HG02588 (cell line): Measurements from ENCODE around the gene APOL3.
"Not testable (repeated sequence)": the region's sequence is repeated elsewhere in the genome, so short reads cannot be mapped to it uniquely, and the experiment has no call there.

ENCODE experiments used
- ATAC-seq: cut with Tn5 transposase; IDR thresholded peaks from one replicate; pipeline ENCODE4 v1.9.1; 2021; ENCODE audit warnings: mild to moderate bottlenecking, moderate library complexity; ENCODE audit not compliant: unreplicated experiment

APOL3 gene

GRCh38 chr22:36162127-36163034 is 1.8 kb upstream of the APOL3 start:
- no peak for ATAC-seq

GRCh38 chr22:36161793-36162126 is 1.2 kb upstream of the APOL3 start:
- not testable (repeated sequence) for ATAC-seq

DNA sequence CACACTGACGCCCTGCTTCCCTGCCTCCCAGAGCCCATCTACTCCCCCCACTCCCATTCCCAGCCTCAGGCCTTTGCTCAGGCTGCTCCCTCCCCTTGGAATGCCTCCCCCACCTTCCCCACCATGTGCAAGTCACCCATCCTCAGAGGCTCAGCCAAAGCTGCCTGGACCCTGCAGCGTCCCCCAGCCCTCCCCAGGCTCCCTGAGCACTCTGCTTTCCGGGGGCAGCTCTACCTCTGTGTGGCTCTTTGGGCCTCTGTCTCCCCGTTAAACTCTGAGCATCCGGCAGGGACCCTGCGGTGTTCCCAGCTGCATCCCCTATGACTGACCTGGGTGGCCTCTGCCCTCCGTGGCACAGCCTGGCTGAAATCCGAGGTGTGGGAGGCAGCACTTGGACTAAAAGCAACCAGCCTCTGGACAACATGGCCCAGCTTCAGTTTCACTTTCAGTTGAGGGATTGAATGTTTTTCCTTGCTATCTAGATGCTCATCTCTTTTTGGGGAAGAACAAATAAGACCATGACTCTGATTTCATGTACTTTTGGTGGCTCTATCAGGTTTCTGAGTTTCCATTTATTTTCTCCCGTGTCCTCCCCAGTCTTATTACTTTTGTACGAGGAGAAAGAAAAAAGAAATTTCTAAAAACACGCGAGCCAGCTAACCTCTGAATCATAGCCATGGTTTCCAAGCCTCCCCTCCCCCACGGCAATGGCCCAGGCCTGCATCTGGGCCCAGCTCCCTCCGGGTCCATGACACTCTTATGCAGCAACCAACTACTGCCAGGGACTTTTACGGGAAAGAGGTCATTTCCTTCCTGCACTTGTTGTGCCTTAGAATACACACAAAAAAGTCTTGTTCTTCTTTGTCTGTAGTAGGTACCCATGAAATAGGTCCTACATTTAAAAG is 3.8 kb downstream of the APOL3 start:
- no peak for ATAC-seq

- ATAC-seq = no peak
Measured at GRCh38 chr22:36156119-36156514, 4.4 kb downstream of the APOL3 start.

GRCh38 chr22:36155702-36156101 is 4.9 kb downstream of the APOL3 start:
- no peak for ATAC-seq

DNA sequence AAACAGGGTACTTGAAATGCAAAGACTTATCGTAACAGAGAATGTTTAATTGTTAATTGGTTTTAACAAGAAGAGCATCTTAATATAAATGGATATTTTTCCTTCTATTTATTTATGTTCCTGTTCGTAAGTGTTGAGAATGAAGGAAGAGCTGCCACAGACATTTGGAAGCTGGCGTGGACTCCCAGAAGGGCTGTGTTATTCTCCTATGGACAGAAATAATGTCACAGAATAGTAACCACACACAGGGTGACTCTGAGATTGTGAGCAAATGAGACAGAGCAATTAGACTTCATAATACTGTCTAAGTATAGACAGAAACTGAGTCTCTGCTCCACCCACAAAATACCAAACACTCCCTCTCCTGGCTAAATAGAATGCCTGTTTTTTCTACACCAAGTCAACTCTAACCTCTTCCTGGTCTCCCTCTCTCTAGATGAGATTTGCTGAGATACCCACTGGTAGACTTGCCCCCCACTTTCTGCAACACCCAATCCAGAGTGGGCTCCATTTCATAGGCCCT is 6.1 kb downstream of the APOL3 start:
- ATAC-seq = no peak

- no peak for ATAC-seq
Measured at GRCh38 chr22:36153501-36154422, 6.8 kb downstream of the APOL3 start.

- ATAC-seq = not testable (repeated sequence)
Measured at GRCh38 chr22:36152821-36153220, 7.7 kb downstream of the APOL3 start.

DNA sequence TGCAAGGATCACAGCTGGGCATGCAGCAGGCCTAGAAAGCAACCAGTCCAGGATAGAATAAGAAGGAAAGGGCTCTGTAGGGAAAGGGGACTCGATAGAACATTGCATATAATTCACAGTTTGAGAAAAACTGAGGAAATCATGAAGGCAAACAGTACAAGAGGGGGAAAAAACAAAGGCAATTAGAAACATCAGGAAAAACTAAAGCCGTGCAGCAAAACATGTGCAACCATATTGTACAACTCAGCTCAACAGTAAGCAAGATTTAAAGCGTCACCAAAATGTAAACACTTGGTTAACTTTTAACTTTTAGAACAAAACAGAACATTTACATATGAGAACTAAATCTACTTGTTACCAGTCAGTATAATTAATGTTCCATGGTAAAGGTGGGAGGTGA is 8.5 kb downstream of the APOL3 start:
- ATAC-seq = no peak

- ATAC-seq = no peak
Measured at GRCh38 chr22:36151006-36151595, 9.5 kb downstream of the APOL3 start.

- ATAC-seq = no peak
Measured at GRCh38 chr22:36149441-36149840, 11.1 kb downstream of the APOL3 start.

DNA sequence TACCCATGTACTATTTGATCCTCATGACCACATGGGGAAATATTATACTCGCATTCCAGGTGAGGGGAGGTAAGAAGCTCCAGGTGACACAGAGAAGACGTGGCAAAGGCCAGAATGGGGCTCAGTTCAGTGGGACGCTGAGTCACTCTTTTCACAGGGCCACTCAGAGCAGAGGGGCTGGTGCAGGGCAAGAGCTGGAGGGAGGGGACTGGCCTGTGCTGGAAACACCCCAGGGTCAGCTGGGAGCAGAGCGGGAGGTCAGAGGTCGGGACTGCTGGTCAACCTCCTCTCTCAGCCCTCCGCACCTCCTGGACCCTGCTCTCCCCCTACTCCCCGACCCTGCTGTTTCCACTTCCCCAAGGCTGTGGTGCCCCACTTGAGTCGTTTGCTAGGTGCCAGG is 12.1 kb downstream of the APOL3 start:
- ATAC-seq = no peak

GRCh38 chr22:36147196-36147791 is 13.3 kb downstream of the APOL3 start:
- ATAC-seq = no peak

GRCh38 chr22:36145881-36146280 is 14.7 kb downstream of the APOL3 start:
- no peak for ATAC-seq

DNA sequence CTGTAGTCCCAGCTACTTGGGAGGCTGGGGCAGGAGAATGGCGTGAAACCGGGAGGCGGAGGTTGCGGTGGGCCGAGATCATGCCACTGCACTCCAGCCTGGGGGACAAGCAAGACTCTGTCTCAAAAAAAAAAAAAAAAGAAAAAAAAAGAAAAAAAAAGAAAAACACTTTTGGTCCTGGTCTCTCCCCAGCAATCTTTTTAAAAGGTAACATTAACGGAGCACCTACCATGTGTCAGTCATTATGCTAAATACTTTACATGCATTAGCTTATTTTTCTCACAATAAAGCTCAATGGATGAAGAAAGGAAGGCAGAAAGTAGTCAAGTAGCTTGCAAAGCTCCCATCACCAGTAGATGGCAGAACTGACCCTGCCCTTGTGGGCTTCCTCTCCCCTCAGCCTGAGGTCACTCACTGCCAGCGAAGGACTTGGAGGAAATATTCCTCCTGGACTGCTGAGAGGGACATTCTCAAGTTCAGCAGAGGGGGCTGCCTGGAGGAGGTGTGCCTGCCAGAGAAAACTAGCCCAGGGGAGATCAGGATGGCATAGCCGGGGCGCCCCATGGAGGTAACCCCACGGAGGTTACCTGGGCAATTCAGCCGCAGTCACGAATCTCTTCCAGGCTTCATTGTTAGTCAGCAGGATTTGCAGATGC is 15.5 kb downstream of the APOL3 start:
- no peak for ATAC-seq

DNA sequence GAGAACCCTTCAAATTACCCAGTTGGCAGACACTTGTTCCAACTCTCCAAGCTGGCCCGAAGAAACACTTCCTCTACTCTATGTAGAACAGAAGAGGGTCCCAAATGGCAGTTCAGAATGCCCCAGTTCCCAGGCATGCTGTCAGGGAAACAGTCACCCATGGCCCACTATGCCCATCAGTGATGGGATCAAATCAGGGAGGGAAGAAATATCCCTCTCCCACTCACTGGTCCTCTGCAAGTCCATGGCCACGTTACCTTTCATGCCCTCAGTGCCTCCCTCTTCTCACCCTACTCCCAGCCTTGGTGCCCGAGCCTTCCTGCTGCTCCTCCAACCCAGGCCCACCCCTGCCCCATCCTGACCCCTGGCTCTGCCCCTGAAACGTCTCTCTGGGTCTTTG is 16.6 kb downstream of the APOL3 start:
- no peak for ATAC-seq

DNA sequence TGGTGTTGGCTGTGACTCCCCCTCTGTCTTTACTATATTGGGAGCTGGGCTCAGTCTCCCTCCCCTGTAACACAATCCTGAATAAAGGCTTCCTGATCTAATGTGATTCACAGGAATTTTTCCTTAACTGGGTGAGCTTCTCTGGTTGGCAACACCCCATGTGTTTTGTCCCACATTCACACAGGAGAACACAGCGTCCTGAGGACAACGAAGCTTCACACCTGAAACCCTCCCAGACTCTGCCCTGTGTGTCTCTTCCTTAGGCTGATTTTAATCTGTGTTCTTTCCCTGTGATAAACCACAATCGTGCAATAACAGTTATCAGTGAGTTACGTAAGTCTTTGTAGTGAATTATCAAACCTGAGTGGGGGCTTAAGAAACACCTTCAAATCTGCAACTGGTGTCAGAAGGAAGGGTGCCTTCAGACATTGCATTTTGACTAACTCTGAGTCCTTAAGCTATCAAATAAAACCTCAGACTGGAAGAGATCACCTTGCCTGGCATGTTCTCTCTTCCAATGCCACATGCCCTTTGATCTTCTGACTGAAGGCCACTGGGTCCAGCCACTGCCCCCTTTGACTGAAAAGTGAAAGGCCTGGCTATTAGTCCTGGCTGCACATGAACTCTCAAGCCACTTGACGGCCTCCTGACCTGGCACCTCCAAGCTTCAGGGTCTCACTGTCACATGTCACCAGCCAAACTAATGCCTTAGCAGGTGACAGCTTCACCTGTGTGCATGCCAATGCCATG is 17.3 kb downstream of the APOL3 start:
- no peak for ATAC-seq

GRCh38 chr22:36141481-36141880 is 19.1 kb downstream of the APOL3 start:
- no peak for ATAC-seq

GRCh38 chr22:36138709-36139108 is 21.8 kb downstream of the APOL3 start:
- ATAC-seq = not testable (repeated sequence)
